Epidermal melanocyte (primary cell): ENCODE results near the gene PCDHGB3.
"Not testable (repeated sequence)": the region's sequence is repeated elsewhere in the genome, so short reads cannot be mapped to it uniquely, and the experiment has no call there.

Source experiments
- DNase-seq: peaks from one replicate; pipeline ENCODE4 v3.0.0; 2011; ENCODE audit warnings: low spot score; ENCODE audit not compliant: insufficient read length

Gene PCDHGB3

DNA sequence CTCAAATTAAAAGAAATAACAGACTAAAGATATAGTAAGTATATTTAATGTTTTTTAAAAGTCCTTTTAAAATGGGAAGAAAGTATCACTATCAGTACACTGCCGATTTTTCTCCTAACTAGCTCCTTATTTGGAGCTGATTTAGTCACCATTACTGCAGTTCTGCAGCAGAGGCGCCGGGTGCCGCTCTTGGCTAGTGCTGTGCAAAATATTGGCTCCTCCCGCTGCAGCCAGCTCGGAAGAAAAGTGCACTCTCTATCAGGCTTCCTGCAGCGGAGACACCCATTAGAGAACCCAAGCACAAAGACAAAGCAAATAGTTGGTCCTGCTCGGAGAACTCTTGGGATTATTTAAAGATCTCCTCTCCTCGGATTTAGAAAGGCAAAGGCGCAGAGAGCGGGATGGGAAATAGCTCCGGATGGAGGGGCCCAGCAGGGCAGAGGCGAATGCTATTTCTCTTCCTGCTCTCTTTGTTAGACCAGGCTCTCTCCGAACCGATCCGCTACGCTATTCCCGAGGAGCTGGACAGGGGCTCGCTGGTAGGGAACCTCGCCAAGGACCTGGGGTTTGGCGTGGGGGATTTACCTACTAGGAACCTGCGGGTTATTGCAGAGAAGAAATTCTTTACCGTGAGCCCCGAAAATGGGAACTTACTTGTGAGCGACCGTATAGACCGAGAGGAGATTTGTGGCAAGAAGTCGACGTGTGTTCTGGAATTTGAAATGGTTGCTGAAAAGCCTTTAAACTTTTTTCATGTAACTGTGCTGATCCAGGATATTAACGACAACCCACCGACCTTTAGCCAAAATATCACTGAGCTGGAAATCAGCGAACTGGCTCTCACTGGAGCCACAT is at the start of gene PCDHGB3:
PCDHGB3 (plus strand) TSS at position 249 of the 855 bp plus-strand sequence; CDS start at position 402, 153 bp downstream.
- no peak for DNase-seq

DNA sequence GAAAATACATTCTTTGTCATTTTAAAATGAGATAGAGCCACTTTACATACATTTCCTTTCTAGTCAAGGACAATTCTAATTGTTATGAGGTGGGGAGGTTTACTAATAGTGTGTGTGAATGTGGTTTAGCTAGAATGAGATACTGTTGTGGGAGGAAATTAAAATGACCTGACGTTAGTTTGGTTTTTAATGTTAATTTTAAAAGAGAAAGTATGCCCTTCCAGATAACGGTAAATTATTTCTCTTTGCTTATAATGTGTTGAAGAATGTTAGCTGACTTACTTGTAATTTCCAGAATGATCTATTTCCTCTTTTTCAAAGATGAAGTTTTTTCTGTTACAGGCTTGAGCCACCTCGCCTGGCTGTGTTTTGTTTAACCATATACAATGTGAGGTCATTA is 47.8 kb upstream of the PCDHGB3 start:
- no peak for DNase-seq

DNA sequence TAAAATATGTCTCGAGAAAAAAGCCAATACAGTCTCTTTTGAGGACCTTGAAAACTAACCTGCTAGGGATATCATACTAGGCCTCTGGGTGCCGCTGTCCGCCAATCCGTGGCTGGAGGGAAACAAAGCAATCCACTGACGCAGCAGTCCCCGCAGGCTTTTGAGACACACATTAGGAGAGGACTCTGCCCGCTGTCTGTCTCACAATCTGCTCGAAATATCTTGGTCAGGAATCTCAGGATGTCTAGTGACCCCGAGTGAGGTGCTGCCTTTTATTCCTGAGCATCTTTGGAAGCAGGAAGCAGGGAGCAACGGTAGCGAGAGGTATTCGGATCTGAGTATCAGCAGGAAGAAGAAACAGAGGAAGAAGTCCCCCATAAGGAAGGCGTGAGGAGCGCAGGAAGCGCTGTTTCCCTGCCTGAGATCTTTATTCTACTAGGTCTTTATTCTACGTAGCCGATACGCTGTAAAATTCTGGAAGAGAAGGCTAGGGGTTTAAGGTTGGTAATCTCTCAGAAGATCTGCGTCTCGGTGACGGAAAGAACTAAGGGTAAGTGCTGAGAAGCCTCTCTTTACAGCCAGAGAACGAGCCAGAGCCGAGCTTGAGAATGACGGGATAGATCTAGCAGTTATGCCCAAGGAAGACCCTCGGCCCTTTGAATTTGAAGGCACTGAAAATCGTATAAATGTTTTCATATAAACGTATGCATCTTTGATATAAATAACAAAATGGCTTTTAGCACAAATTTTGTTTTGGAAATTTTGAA is 43.8 kb upstream of the PCDHGB3 start:
- DNase-seq: no peak

DNA sequence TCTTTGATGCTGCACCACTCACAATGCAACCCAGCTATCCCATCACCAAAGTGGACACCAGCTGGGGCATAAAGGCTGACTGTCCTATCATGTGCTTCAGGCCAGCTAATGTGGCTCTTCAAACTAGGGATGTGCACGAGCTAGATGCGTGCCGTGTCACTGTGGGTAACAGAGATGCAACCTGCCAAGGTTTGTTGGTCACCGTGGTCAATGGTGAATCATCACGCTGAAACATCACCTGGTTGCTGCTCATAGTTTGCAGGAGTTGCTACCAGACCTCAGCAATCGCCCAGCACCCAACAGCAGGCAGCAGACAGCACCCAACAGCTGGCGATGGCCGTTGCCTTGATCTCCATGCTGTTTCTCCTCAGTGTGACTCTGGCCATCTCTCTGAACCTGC is 41.8 kb upstream of the PCDHGB3 start:
- no peak for DNase-seq

DNA sequence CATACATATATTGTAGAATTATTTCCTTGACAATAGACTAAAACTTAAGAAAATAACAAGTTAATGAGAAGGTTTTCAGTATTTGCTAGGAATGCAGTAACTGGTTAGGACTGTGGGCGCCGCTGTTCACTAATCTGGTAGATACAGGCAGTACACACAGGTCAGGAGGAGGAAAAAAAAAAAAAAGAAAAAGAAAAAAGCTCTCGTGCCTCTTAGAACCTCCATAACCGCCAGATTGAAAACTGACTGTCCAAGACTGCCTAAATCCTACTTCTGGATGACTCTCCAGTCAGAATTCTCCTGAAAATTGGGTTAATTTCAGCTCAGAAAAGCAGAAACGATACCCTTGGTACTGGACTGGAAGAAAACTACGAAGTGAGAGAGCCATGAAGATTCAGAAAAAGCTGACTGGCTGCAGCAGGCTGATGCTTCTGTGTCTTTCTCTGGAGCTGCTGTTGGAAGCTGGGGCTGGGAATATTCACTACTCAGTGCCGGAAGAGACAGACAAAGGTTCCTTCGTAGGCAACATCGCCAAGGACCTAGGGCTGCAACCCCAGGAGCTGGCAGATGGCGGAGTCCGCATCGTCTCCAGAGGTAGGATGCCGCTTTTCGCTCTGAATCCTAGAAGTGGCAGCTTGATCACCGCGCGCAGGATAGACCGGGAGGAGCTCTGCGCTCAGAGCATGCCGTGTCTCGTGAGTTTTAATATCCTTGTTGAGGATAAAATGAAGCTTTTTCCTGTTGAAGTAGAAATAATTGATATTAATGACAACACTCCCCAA is 39.6 kb upstream of the PCDHGB3 start, which contains the start of gene PCDHGA1:
PCDHGA1 (plus strand) TSS at position 216 of the 782 bp plus-strand sequence.
- no peak for DNase-seq

DNA sequence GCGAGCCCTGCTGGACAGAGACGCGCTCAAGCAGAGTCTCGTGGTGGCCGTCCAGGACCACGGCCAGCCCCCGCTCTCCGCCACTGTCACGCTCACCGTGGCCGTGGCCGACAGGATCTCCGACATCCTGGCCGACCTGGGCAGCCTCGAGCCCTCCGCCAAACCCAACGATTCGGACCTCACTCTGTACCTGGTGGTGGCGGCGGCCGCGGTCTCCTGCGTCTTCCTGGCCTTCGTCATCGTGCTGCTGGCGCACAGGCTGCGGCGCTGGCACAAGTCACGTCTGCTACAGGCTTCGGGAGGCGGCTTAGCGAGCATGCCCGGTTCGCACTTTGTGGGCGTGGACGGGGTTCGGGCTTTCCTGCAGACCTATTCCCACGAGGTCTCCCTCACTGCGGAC is 37.5 kb upstream of the PCDHGB3 start:
- not testable (repeated sequence) for DNase-seq

DNA sequence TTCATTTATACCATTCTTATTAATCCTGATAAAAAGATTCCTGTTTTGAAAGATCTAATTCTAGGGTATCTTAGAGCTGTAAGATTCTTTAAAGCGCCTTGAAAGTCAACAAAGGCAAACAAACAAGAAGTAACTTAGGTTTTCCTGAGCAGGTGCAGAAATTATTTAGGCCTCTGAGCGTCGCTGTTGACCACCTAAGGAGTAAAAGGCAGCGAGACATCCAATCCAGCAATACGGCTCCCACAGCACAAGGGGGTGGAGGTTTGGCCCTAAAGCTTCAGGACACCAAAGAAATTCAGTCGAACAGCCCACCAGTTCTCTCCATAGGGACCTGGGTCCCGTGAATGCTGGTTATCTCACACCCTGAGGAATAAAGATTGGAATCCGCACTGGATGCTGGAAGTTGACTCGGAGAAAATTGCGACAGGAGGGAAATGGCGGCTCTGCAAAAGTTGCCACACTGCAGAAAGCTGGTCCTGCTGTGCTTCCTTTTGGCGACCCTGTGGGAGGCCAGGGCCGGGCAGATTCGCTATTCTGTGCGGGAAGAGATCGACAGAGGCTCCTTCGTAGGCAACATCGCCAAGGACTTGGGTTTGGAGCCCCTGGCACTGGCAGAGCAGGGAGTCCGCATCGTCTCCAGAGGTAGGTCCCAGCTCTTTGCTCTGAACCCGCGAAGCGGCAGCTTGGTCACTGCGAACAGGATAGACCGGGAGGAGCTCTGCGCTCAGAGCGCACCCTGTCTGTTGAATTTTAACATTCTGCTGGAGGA is 31.3 kb upstream of the PCDHGB3 start, which contains the start of gene PCDHGA2:
PCDHGA2 (plus strand) TSS at position 223 of the 769 bp plus-strand sequence.
- DNase-seq: no peak

DNA sequence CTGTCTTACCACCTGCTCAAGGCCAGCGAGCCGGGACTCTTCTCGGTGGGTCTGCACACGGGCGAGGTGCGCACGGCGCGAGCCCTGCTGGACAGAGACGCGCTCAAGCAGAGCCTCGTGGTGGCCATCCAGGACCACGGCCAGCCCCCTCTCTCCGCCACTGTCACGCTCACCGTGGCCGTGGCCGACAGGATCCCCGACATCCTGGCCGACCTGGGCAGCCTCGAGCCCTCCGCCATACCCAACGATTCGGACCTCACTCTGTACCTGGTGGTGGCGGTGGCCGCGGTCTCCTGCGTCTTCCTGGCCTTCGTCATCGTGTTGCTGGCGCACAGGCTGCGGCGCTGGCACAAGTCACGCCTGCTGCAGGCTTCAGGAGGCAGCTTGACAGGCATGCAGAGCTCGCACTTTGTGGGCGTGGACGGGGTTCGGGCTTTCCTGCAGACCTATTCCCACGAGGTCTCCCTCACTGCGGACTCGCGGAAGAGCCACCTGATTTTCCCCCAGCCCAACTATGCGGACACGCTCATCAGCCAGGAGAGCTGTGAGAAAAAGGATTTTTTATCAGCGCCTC is 29.2 kb upstream of the PCDHGB3 start:
- DNase-seq: not testable (repeated sequence)

DNA sequence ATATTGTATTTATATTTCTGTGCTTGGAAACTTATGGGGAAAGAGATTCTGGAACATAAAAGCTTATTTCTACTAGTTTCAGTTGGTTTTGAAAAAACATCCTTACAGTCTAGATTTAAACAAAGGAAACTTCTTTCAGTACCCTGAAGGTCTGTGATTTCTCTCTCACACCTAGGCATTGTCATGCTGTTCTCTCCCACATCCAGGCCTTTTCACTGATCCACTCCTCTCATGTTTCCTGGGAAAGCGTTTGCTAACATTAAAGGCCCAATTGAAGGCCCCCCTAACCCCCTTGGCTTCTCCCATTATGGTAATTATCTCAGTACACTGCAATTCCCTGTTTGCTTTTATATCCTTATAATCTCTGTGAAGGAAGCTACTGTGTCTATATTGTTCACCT is 27.3 kb upstream of the PCDHGB3 start:
- no peak for DNase-seq

DNA sequence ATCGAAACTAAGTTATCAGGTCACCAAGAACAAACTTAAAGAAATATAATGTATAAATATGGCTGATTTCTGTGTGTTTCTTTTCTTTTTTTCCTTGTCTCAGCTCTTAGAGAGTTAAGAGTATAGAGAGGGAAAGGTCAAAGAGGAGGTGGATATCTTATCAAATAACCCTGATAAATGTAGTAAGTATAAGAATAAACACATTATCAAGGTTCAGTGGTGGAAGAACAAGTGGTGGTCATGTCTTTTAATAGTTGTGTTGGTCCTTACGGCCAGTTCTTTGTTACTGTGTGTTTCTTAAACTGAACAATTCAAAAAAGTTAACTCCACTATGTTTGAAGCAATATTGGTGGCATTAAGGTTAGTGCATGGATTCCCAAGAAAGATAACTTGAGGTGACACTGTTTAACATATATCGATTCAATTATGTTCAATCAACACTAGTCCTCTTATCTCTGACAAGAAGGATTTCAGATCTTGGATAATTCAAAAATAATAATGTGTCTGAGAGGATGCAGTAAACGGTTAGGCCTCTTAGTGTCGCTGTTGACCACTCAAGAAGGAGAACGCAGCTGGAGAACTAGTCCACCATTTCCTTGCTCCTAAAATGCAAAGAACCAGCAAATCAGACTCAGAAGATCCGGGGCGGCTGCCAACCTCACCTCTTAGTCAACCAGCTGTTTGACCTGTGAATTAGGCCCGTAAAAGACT is 26.6 kb upstream of the PCDHGB3 start, which contains the start of gene PCDHGA3:
PCDHGA3 (plus strand) TSS at position 588 of the 711 bp plus-strand sequence. CDS start 205 bp downstream, outside the sequence.
- DNase-seq: no peak

DNA sequence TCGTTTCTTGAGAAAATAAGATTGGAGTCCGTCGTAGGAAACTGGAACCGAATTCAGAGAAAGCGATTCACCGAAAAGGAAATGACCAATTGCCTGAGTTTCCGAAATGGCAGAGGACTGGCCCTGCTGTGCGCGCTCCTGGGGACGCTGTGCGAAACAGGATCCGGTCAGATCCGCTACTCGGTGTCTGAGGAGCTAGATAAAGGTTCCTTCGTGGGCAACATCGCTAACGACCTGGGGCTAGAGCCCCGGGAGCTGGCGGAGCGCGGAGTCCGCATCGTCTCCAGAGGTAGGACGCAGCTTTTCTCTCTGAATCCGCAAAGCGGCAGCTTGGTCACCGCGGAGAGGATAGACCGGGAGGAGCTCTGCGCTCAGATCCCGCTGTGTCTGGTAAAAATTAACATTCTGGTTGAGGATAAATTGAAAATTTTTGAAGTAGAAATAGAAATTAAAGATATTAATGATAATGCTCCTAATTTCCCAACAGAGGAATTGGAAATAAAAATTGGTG is 26.0 kb upstream of the PCDHGB3 start:
- no peak for DNase-seq

DNA sequence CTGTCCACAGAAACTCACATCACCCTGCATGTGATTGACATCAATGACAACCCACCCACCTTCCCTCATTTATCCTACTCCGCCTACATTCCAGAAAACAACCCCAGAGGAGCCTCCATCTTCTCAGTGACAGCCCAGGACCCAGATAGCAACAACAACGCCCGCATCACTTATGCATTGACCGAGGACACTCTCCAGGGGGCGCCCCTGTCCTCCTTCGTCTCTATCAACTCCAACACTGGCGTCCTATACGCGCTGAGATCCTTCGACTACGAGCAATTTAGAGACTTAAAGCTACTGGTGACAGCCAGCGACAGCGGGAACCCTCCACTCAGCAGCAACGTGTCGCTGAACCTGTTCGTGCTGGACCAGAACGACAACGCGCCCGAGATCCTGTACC is 24.7 kb upstream of the PCDHGB3 start:
- no peak for DNase-seq

DNA sequence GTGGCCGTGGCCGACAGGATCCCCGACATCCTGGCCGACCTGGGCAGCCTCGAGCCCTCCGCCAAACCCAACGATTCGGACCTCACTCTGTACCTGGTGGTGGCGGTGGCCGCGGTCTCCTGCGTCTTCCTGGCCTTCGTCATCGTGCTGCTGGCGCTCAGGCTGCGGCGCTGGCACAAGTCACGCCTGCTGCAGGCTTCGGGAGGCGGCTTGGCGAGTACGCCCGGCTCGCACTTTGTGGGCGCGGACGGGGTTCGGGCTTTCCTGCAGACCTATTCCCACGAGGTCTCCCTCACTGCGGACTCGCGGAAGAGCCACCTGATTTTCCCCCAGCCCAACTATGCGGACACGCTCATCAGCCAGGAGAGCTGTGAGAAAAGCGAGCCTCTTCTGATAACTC is 24.0 kb upstream of the PCDHGB3 start:
- DNase-seq: not testable (repeated sequence)

DNA sequence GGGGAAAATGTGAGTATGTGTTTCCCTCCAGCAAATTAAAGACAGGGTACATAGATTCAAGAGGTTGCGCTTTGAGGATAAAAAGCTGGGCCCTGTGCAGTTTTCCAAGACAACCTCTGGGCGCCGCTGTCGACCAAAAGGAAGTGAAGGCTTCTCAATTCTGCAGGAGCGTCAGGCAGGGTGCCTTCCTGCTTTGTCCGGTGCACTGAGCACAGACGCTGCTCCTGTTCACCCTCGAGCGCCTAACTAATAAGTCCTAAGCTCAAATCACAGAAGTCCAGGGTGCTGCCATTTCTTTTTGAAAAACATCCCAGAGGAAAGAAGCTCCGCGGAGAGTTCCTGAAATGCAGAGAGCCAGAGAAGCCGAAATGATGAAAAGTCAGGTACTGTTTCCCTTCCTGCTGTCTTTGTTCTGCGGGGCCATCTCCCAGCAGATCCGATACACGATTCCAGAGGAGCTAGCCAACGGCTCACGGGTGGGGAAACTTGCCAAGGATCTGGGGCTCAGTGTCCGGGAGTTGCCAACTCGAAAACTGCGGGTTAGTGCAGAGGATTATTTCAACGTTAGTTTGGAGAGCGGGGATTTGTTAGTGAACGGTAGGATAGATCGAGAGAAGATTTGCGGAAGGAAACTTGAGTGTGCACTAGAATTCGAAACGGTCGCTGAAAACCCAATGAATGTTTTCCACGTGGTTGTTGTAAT is 20.0 kb upstream of the PCDHGB3 start, which contains the start of gene PCDHGB1:
PCDHGB1 (plus strand) TSS at position 183 of the 703 bp plus-strand sequence; CDS start at position 345, 162 bp downstream.
- DNase-seq: no peak

DNA sequence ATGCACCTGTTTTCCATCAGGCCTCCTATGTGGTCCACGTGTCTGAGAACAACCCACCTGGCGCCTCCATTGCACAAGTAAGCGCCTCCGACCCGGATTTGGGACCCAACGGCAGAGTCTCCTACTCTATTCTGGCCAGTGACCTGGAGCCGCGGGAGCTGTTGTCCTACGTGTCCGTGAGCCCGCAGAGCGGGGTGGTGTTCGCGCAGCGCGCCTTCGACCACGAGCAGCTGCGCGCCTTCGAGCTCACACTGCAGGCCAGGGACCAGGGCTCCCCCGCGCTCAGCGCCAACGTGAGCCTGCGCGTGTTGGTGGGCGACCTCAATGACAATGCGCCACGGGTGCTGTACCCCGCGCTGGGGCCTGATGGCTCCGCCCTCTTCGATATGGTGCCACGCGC is 18.5 kb upstream of the PCDHGB3 start:
- no peak for DNase-seq

DNA sequence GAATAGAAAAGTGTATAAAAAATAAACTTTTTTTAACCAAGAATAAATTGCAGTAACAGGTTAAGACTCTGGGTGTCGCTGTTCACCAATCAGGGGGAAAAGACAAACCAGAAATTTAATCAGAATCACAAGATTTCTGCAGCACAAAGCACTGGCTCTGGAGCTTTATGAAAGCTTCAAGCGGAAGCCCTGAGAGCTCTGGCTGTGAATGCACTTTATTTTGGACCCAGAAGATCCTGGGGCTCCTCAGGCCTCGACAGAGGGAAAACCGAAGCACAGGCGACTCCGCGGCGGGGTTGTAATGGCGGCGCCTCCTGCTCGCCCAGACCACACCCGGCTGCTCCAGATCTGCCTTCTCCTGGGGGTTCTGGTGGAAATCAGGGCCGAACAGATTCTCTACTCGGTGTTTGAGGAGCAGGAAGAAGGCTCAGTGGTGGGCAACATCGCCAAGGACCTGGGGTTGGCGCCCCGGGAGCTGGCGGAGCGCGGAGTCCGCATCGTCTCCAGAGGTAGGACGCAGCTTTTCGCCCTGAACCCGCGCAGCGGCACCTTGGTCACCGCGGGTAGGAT is 15.1 kb upstream of the PCDHGB3 start, which contains the start of gene PCDHGA4:
PCDHGA4 (plus strand) TSS at position 122 of the 570 bp plus-strand sequence; CDS start at position 209, 87 bp downstream.
- no peak for DNase-seq

DNA sequence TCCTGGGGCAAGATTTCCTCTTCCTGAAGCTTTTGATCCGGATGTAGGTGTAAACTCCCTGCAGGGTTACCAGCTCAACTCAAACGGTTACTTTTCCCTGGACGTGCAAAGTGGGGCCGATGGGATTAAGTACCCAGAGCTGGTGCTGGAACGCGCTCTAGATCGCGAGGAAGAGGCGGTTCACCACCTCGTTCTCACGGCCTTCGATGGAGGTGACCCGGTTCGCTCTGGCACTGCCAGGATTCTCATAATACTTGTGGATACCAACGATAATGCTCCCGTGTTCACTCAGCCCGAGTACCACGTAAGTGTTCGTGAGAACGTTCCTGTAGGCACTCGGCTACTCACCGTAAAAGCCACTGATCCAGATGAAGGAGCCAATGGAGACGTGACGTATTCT is 14.4 kb upstream of the PCDHGB3 start:
- DNase-seq: no peak

DNA sequence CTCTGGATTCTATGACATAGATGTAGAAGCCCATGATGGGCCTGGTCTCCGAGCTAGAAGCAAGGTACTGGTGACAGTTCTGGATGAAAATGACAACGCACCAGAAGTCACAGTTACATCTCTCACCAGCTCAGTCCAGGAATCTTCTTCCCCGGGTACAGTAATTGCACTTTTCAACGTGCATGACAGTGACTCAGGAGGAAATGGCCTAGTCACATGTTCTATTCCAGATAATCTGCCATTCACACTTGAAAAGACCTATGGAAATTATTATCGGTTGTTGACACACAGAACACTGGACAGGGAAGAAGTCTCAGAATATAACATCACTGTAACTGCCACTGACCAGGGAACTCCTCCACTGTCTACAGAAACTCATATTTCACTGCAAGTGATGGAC is 13.9 kb upstream of the PCDHGB3 start:
- no peak for DNase-seq
